ENCODE data around the gene IQCB1.
"Not testable (repeated sequence)": the region's sequence is repeated elsewhere in the genome, so short reads cannot be mapped to it uniquely, and the experiment has no call there.

The IQCB1 gene, protein sequence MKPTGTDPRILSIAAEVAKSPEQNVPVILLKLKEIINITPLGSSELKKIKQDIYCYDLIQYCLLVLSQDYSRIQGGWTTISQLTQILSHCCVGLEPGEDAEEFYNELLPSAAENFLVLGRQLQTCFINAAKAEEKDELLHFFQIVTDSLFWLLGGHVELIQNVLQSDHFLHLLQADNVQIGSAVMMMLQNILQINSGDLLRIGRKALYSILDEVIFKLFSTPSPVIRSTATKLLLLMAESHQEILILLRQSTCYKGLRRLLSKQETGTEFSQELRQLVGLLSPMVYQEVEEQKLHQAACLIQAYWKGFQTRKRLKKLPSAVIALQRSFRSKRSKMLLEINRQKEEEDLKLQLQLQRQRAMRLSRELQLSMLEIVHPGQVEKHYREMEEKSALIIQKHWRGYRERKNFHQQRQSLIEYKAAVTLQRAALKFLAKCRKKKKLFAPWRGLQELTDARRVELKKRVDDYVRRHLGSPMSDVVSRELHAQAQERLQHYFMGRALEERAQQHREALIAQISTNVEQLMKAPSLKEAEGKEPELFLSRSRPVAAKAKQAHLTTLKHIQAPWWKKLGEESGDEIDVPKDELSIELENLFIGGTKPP
- total RNA-seq = 6.5 to 39.9 (median 22.4) reads per million in 17 experiments

DNA sequence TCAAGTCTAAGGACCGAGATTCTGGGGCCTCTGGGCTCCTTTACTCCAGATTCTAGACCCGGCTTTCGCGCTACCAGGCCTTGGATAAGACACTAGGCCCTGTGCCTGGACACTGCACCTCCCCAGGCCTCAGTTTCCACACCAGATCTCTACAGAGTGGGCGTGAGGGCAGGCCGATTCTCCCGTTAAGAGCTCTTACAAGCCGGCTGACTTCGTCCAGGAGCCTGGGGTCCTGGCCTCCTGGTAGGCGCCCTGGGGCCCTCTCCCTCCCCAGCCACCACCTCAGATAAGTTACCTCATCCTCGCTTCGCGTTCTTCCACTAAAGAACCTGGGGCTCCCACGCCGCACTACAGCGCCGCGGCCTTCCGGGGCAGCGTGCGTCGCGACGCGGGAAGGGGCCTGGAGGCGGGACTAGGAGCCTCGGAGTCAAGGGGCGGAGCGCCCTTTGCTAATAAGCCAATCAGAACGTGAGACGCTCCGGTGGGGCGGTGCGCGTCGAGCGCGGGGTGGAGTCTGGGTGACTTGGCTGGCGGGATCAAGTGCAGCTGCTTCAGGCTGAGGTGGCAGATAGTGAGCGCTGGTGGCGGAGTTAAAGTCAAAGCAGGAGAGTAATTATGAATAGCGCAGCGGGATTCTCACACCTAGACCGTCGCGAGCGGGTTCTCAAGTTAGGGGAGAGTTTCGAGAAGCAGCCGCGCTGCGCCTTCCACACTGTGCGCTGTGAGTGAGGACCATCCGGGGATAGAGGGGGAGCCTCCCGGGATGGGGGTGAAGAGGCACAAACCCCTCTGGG, at the start of gene IQCB1, which contains the start of gene EAF2:
Gene IQCB1, minus strand, starts transcription at position 390 of the 794 bp plus-strand sequence. CDS start 6,100 bp downstream, outside the sequence.
Gene EAF2, plus strand, starts transcription at position 539 of the 794 bp plus-strand sequence. Its CDS starts 77 bp downstream, at position 616.
- peak; percentile 98 to 99 (median 98) for DNase-seq

DNA sequence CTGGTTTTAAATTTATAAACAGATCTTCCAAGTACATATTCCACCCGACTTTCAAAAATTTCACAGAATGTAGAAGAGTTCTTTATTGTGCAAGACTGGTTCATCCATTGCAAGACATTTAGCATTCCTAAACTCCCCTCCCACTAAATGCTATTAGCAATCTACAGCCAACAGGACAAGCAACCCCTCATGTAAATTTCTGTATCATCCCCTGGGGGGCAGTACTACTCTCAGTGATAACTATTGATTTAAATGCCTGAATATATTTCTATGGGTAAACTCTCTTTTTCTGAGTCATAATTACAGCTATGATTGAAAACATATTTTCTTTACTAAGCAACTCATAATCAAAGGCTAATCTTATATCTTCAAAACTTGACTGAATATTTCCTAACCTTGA, 48.6 kb upstream of the IQCB1 start:
- DNase-seq = peak; percentile 15 to 53 (median 43)

DNA sequence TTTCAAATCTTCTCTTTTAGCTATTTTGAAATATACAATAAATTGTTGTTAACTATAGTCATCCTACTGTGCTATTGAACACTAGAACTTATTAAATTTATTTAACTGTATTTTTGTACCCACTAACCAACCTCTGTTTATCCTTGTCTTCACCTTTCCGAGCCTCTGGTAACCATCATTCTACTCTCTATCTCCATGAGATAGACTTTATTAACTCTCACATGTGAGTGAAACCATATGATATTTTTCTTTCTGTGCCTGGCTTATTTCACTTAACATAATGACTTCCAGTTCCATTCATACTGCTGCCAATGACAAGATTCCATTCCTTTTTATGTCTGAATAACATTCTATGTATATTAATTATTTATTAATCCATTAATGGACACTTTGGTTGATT, 43.6 kb upstream of the IQCB1 start:
- DNase-seq = no peak

DNA sequence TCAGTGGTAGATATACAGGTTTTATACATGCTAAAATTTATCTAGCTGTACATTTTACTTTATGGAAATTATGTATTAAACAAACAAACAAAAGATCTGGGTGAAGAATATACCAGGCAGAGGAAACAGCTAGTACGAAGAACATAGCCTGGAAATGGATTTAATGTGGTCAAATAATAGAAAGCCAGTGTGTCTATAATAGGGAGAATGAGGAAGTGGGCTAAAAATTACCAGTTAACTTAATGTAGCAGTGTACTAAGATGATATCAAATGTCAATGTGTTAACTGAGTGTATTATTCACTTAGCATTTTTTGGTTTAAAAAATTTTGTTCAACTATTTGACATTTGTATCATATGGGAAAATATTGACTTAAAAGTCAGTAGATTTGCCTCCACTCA, 36.6 kb upstream of the IQCB1 start:
- peak in 2 of 4 experiments; percentile 29 to 31 for DNase-seq

DNA sequence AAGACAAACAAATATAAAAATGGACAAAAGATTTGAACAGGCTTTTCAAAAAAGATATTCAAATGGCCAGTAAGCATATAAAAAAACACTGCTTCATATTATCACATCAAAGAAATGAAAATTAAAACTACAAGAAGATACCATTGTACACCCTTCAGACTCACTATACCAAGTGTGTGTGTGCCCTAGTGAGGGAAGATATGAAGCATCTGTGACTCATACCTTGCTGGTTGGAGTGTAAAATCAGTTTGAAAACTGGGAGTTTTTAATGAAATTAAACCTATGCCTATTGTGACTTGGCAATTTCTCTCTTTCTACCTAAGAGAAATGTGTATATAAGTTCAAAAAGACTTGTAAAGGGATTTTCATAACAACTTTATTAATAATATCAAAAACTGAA, 35.9 kb upstream of the IQCB1 start:
- no peak for DNase-seq

DNA sequence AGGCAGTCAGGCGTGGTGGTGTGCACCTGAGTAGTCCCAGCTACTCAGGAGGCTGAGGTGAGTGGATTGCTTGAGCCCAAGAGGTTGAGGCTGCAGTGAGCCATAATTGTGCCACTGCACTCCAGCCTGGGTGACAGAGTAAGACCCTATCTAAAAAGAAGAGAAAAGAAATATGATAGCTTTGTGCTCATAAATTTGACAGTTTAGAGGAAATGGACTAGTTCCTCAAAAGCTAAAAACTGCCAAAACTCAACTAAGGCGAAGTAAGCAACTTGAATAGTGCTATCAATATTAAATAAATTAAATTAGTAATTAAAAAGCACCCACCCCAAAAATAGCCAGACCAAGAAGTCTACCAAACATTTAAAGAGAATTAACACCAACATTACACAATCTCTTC, 34.9 kb upstream of the IQCB1 start:
- peak in 2 of 4 experiments; percentile 24 to 38 for DNase-seq

DNA sequence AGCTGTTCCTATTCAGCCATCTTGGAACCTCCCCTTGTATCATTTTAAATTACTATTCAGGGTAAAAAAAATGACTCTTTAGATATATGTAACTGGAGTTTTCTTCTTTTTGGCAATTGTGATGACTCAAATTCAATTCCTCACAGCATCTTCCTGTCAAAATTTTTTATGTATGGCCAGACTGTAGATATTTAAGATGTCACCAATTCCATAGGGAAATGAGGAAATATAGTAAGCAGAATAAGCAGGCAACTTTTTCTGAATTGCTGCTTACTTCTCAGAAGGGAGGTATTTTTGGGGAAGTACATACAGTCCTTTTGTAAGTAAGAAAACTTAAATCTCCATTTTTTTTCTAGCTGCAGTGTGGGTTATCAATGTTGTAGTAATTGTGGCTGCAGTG, 28.9 kb upstream of the IQCB1 start:
- DNase-seq = peak; percentile 23 to 70 (median 46)

DNA sequence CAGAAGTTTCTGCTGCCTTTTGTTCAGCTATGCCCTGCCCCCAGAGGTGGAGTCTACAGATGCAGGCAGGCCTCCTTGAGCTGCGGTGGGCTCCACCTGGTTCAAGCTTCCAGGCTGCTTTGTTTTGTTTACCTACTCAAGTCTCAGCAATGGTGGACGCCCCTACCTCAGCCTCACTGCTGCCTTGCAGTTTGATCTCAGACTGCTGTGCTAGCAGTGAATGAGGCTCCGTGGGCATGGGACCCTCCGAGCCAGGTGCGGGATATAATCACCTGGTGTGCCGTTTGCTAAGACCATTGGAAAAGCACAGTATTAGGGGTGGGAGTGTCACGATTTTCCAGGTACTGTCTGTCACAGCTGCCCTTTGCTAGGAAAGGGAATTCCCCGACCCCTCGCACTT, 28.4 kb upstream of the IQCB1 start:
- DNase-seq = not testable (repeated sequence)

DNA sequence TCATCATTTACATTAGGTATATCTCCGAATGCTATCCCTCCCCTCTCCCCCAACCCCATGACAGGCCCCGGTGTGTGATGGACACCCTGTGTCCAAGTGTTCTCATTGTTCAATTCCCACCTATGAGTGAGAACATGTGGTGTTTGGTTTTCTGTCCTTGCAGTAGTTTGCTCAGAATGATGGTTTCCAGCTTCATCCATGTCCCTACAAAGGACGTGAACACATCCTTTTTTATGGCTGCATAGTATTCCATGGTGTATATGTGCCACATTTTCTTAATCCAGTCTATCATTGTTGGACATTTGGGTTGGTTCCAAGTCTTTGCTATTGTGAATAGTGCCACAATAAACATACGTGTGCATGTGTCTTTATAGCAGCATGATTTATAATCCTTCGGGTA, 22.9 kb upstream of the IQCB1 start:
- not testable (repeated sequence) for DNase-seq

DNA sequence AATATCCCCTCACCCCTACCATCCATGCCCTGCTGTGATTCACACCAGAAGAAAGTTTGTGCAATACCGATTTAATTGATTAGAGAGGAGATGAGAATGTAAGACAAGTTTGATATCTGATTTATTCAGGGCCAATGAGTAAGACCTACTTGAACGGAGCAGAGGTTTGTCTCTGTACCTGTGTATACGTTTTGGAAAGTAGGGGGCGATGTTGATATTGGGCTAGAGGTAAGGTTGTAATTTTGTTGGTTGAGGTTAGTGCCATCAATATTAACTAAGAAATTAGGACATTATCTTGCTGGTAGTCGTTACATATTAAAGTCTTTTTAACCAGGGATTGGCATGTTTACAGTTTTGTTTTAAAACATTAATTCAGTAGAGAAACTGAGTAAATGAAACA, 20.7 kb upstream of the IQCB1 start:
- DNase-seq = peak in 1 of 4 experiments; percentile 17

DNA sequence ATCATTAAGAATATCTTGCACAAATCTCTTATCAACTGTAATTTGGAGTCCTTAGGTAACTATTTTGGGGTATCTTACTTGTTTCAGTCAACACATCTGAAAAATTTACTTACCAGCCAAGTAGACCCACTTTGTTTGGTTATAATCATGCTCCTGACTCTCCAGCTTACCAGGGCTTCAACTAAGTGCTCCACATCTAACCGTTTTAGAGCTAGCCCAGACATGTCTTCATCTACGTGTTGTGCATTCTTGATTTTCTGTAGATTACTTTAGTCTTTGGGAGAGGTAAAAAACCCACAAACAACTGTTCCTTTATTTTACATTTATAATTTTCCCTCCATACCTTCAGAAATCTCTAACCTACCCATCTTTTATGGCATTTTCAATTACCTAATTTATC, 17.4 kb upstream of the IQCB1 start:
- DNase-seq = no peak

DNA sequence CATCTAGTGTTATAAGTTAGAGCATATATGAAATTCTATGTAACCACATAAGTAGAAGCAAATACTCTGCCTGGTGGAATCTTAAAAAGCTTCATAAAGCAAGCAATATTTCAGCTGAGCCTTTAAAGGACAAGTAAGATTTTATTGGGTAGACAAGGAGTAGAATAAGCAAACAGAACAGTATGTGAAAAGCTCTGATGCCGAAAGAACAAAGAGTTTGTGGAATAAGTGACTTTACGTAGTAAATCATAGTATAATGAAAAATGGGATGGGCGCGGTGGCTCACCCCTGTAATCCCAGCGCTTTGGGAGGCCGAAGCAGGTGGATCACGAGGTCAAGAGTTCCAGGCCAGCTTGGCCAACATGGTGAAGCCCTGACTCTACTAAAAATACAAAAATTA, 10.0 kb upstream of the IQCB1 start:
- DNase-seq = no peak

DNA sequence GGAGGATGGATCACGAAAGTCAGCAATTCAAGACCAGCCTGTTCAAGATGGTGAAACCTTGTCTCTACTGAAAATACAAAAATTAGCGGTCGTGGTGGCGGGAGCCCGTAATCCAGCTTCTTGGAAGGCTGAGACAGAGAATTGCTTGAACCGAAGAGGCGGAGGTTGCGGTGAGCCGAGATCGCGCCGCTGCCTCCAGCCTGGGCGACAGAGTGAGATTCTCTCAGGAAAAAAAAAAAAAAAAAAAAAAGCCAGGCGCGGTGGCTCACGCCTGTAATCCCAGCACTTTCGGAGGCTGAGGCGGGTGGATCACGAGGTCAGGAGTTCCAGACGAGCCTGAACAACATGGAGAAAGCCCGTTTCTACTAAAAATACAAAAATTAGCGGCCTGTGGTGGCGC, 5.1 kb upstream of the IQCB1 start:
- DNase-seq = no peak

DNA sequence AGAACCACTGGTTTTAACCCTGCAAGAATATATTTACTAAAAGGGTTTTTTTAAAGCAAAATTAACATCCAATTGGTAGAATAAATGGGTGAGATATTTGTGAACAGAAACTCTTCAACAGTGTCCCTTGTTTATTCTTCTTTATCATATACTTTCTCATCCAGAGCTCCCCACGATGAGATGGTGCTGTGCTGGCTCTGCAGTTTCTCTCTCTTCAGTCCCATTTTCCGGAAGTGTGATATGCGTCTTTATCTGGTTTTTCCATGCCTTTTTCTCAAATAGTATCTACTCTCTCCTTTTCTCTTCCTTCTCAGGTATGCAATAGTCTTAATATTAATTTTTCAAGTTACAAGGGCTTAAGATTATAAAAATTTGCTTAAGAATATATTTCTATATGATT, 1.6 kb upstream of the IQCB1 start:
- peak; percentile 23 to 55 (median 40) for DNase-seq

DNA sequence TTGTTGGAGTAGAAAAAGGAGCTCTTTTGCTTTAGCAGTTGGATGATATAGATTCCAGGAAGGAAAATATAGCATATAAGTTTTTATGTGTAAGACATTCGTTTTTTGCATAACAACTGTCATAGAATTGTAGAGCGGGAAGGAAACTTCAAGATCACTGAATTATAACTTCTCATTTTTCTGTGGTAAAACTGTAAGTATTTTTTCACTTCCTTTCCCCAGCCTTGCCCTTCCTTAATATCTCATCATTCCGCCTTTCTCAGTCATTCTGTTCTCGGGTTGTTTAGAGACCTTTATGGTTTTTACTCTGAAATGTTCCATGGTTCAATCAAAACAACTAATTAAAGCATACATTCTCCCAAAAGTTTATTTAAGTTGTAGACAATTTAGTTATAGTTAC, 1.2 kb upstream of the IQCB1 start:
- peak; percentile 13 to 76 (median 53) for DNase-seq

DNA sequence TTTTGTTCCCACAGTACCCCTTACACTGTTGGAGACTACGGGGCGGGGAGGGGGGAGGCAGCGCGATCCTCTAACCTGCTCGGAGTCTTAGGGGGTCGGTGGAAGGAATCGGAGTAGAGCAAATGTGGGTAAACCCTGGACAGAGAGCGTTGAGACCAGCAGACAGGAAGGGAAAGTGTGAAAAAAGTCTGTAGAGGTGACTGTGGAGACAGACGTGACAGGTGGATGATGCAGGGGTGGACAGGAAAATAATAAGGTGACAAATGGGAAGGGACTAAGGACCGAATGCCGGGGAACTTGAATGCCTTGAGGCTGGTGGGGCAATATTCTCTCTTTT, 573 bp upstream of the IQCB1 start:
- DNase-seq = peak; percentile 5 to 19 (median 12)

DNA sequence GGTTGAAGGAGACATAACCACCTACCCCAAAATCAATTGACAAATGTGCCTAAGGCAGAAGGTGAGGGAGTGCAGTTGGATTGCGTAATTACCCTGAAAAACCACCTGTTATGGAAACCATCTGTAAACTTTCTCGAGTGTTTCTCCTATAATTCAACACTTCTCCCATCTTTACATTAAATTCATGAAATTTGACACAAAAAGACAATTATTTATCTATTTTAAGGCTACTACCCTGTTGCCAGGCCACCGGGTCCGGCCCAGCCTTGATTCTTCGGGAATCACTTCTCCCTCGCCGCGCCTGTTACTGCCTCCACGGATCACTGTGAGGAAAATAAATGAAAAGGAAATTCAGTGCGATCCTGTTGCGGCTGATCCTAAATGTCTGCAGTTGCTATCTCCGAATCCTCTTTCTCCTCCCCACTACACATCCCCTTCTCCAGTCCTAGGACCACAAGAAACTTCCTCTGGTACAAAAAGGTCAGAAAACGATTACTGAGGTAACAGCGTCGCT, 646 bp downstream of the IQCB1 start:
- DNase-seq = peak in 3 of 4 experiments; percentile 13 to 38 (median 30)

DNA sequence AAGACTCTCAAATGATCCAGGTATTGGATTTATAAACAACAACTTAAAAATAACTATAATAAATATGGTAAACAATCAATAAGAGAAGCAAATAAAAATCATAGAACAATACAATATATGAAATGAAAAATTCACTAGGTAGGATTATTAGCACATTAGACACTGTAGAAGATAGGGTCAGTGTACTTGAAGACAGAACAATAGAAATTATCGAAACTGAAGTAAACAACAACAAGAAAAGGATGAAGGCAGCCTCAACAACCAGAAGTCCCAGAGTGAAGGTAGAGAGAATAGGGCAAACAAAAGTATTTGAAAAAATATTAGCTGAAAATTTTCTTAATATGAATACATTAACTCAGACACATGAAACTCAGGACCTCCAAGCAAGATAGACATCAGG, 11.9 kb downstream of the IQCB1 start:
- no peak for DNase-seq

DNA sequence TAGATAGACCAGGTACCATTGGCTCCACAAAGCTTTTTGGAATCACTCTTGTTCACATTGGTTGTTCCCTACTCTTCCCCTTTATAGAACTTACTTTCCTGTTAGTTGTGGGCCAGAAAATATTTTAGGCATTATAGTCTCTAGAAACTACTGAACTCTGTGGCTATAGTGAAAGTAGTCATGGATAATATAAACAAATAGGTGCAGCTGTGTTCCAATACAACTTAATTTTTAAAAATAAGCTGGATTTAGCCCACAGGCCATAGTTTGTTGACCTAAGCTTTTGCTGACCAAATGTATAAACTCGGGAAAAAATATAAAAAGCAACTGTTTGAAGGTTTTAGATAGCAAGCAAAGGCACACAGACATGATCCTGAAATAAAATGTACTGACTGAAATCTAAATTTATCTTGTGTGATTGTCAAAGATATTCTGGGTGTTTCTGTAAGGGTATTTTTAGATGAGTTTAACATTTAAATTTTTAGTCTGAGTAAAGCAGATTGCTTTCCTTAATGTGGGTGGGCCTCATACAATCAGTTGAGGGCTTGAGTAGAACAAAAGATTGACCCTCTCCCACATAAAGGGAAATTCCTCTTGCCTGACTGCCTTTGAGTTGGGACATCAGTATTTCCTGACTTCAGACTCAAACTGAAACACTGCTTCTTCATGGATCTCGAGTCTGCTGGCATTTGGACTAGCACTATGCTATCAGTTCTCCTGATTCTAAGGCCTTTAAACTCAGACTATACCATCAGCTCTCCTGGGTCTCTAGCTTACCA, 13.2 kb downstream of the IQCB1 start:
- DNase-seq = no peak

DNA sequence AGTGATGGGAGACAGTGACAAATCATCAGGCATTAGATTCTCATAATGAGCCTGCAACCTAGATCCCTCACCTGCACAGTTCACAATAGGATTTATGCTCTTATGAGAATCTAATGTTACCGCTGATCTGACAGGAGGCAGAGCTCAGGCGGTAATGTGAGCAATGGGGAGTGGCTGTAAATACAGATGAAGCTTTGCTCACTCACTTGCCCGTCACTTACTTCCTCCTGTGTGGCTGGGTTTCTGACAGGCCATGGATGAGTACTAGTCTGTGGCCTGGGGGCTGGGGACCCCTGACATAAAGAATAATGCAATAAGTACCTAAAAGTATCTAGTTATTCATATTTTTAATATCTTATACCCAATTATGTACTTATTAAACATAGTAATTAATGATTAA, 15.6 kb downstream of the IQCB1 start:
- DNase-seq = no peak

DNA sequence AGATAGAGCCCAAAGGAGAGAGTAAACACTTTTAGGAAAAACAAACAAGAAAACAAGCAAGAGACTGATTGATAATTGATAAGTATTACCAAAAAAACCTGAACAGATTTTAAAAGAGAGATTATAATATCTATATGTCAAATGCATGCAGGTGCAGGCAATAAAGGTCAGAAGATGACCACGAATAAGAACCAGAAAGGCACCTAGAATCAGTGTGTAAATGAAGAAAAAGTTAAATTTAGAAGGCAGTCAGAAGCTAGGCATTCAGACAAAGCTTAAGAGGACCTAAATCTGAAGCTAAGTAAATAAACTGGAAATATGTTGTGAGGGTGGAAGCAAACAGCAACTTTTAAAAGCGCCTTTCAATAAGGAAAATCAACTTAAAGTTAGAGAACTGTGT, 16.3 kb downstream of the IQCB1 start:
- DNase-seq = no peak

DNA sequence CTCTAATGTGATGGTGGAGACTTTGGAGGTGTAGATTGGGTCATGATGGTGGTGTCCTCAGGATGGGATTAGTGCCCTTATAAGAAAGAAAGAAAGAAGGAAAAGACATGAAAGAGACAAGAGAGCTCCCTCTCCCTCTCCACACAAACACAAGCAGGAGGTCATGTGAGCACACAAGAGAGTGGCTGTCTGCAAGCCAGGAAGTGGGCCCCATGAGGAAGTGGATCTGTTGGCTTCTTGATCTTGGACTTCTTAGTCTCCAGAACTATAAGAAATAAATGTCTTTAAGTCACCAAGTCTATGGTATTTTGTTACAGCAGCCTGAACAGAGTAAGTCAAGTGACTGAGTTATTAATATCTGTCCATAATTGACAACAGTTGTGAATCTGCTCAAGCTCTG, 17.1 kb downstream of the IQCB1 start:
- DNase-seq = peak; percentile 37 to 68 (median 57)

Measured in suppressor macrophage (primary cell).